HCT116 (cell line): ENCODE data around the gene PCCA. TPM values are rescaled to one million over a fixed set of nuclear protein-coding genes. Genes with fewer than 3 reads are reported as not detected.

Experiments used
- ATAC-seq: fragments of 200-7000 bp; cut with Tn5 transposase; 2 replicates; pipeline ENCODE4 v1.9.1; 2020; ENCODE audit warnings: mild to moderate bottlenecking, moderate library complexity
- BruUV-seq: library from RNA; stranded (reverse); fragments of 400-500 nt; replicated peaks from 2 replicates; lab custom pipeline; 2021; lab: Mats Ljungman, UMichigan
- CTCF ChIA-PET: fragments of 300-600 bp; sonication (Branson Sonifier 250); formaldehyde crosslinking; loops from one replicate; lab custom pipeline; 2021; ENCODE audit warnings: antibody characterized with exemption; lab: Charles Lee
- POLR2A ChIA-PET: fragments of 300-600, 350-600 bp; sonication (Branson Sonifier 250); formaldehyde crosslinking; loops from one replicate; lab custom pipeline; 2021; ENCODE audit warnings: antibody characterized with exemption; lab: Charles Lee
- RAD21 ChIA-PET, 2 experiments: fragments of 300-600 bp; sonication (Branson Sonifier 250); formaldehyde crosslinking; loops; one replicate each; lab custom pipeline; 2023; ENCODE audit warnings: low total read pairs in 2 of 2; ENCODE audit not compliant: uncharacterized antibody in 2 of 2, unreplicated experiment in 2 of 2, low non-redundant PET in 1 of 2; lab: Charles Lee
- DNase-seq: peaks from one replicate; pipeline ENCODE4 v3.0.0-alpha.2; 2010; ENCODE audit warnings: low read depth, low spot score
- H2AFZ ChIP-seq: fragments of 200-600 bp; shearing (Covaris generic), sonication (generic); 2 replicates; pipeline ENCODE4 v1.6.1; 2017; ENCODE audit warnings: low read depth, mixed run types, mixed read lengths, antibody characterized with exemption, low read length; ENCODE audit not compliant: poor library complexity, severe bottlenecking
- H3K27ac ChIP-seq: 2 replicates; pipeline ENCODE4 v1.5.1; 2012; ENCODE audit warnings: low read depth, low read length
- H3K27me3 ChIP-seq: fragments of 200-600 bp; sonication (generic); 2 replicates; pipeline ENCODE4 v1.6.1; 2016; ENCODE audit warnings: mixed run types, low read length, mixed read lengths; ENCODE audit not compliant: insufficient read depth
- H3K36me3 ChIP-seq, 2 experiments: fragments of 200-500 bp in 1 of 2; fragments of 200-600 bp in 1 of 2; sonication (Bioruptor generic) in 1 of 2; sonication (generic) in 1 of 2; 2 replicates each; pipeline versions ENCODE4 v1.5.1 to v1.6.1; 2014 to 2016; ENCODE audit warnings: low read length in 2 of 2, inconsistent platforms in 1 of 2, mixed read lengths in 1 of 2, mixed run types in 1 of 2; ENCODE audit not compliant: insufficient read depth in 2 of 2, control insufficient read depth in 1 of 2
- H3K4me1 ChIP-seq, 2 experiments: fragments of 200-600 bp in 1 of 2; sonication (generic) in 1 of 2; 2 replicates each; pipeline versions ENCODE4 v1.5.1 to v1.6.1; 2012 to 2017; ENCODE audit warnings: low read length in 2 of 2, inconsistent platforms in 1 of 2, mild to moderate bottlenecking in 1 of 2, mixed read lengths in 1 of 2, mixed run types in 1 of 2, moderate library complexity in 1 of 2; ENCODE audit not compliant: insufficient read depth in 2 of 2, control insufficient read depth in 1 of 2
- H3K4me2 ChIP-seq: fragments of 200-600 bp; sonication (generic); 2 replicates; pipeline ENCODE4 v1.6.1; 2017; ENCODE audit warnings: mixed run types, low read length, mixed read lengths
- H3K4me3 ChIP-seq, 2 experiments: fragments of 200-600 bp in 1 of 2; sonication (generic) in 1 of 2; replicated peaks in 1 of 2; 2 replicates each; pipeline ENCODE4 v1.5.1; 2011 to 2016; ENCODE audit warnings: low read length in 2 of 2, control low read depth in 1 of 2, low read depth in 1 of 2, mild to moderate bottlenecking in 1 of 2, mixed read lengths in 1 of 2, mixed run types in 1 of 2
- H3K79me2 ChIP-seq: fragments of 200-600 bp; sonication (generic); 2 replicates; pipeline ENCODE4 v1.6.1; 2017; ENCODE audit warnings: mild to moderate bottlenecking, mixed run types, low read length, moderate library complexity, mixed read lengths; ENCODE audit not compliant: insufficient read depth
- H3K9ac ChIP-seq: fragments of 200-600 bp; sonication (generic); 2 replicates; pipeline ENCODE4 v1.6.1; 2016; ENCODE audit warnings: low read length, mixed read lengths
- H3K9me2 ChIP-seq: fragments of 200-600 bp; sonication (generic), shearing (Covaris generic); 2 replicates; pipeline ENCODE4 v1.6.1; 2017; ENCODE audit warnings: mixed run types, mild to moderate bottlenecking, moderate library complexity; ENCODE audit not compliant: insufficient read depth
- H3K9me3 ChIP-seq, 2 experiments: fragments of 200-500 bp in 1 of 2; fragments of 200-600 bp in 1 of 2; sonication (Bioruptor generic) in 1 of 2; sonication (generic) in 1 of 2; 2 replicates each; pipeline ENCODE4 v1.6.1; 2014 to 2017; ENCODE audit warnings: low read length in 2 of 2, mixed read lengths in 2 of 2, inconsistent platforms in 1 of 2, low read depth in 1 of 2, mild to moderate bottlenecking in 1 of 2, mixed run types in 1 of 2, moderate library complexity in 1 of 2; ENCODE audit not compliant: control insufficient read depth in 1 of 2, insufficient read depth in 1 of 2
- H4K20me1 ChIP-seq: fragments of 200-600 bp; sonication (generic), shearing (Covaris generic); 2 replicates; pipeline ENCODE4 v1.6.1; 2017; ENCODE audit warnings: mixed run types, mild to moderate bottlenecking, moderate library complexity; ENCODE audit not compliant: insufficient read depth
- CEBPB ChIP-seq: IDR thresholded peaks from 2 replicates; pipeline ENCODE4 v1.6.1; 2012; ENCODE audit warnings: low read depth
- EGR1 ChIP-seq: IDR thresholded peaks from 2 replicates; pipeline ENCODE4 v1.6.1; 2012; ENCODE audit warnings: low read depth
- POLR2A ChIP-seq: IDR thresholded peaks from 2 replicates; pipeline ENCODE4 v1.7.0; 2011; ENCODE audit warnings: borderline replicate concordance; ENCODE audit not compliant: insufficient read depth, insufficient read length; ENCODE audit errors: extremely low read depth
- POLR2AphosphoS5 ChIP-seq: IDR thresholded peaks from 2 replicates; pipeline ENCODE4 v1.6.1; 2011; ENCODE audit warnings: mild to moderate bottlenecking, low read depth, low read length, moderate library complexity
- SIN3A ChIP-seq: IDR thresholded peaks from 2 replicates; pipeline ENCODE4 v1.6.1; 2012; ENCODE audit warnings: low read depth
- SP1 ChIP-seq: IDR thresholded peaks from 2 replicates; pipeline ENCODE4 v1.6.1; 2012; ENCODE audit warnings: low read depth
- TCF7L2 ChIP-seq: IDR thresholded peaks from 2 replicates; pipeline ENCODE4 v1.7.0; 2011; ENCODE audit warnings: borderline replicate concordance, inconsistent platforms; ENCODE audit not compliant: insufficient read depth, insufficient read length; ENCODE audit errors: extremely low read depth
- YY1 ChIP-seq: IDR thresholded peaks from 2 replicates; pipeline ENCODE4 v1.6.1; 2011; ENCODE audit warnings: low read length, low read depth, moderate library complexity, mild to moderate bottlenecking; ENCODE audit not compliant: insufficient replicate concordance; ENCODE audit errors: extremely low read depth
- ZNF274 ChIP-seq: fragments of 200-500 bp; sonication (Bioruptor generic); IDR thresholded peaks from 2 replicates; pipeline ENCODE4 v1.6.1; 2014; ENCODE audit warnings: mild to moderate bottlenecking, low read depth, low read length, inconsistent platforms
- intact Hi-C: fragments of 100-400 bp; cut with micrococcal nuclease; formaldehyde crosslinking; loops from 2 replicates; pipeline ENCODE4 v1.10.0; 2022
- total RNA-seq: library from RNA; stranded (reverse); gene quantifications from one replicate; pipeline ENCODE4 v1.2.1, GENCODE V29; 2021; ENCODE audit not compliant: unreplicated experiment

PCCA gene
- total RNA-seq, 1 experiment from 2014 or later, result 23.0 TPM

GRCh38 chr13:100540621-100541020 lies 451.7 kb downstream of the PCCA start:
- no peak overlapping the region for H3K4me2 ChIP-seq
- ChIA-PET CTCF (no interaction called here), RAD21 (no interaction called here), POLR2A (no interaction called here)
- no peaks in the 10 kb centered on the region for H3K27me3 ChIP-seq
- no peaks in the 10 kb centered on the region for H3K79me2 ChIP-seq
- BruUV-seq, result no TSS peak
- H3K9me2 ChIP-seq, result no peaks in the 10 kb centered on the region
- ATAC-seq, result no peak
- no peak overlapping the region for H2AFZ ChIP-seq
- no peaks in the 10 kb centered on the region for H3K36me3 ChIP-seq
- TF ChIP-seq ZNF274, result no peak
- TF ChIP-seq TCF7L2, result no peak
- no peak for TF ChIP-seq POLR2AphosphoS5
- no peak for TF ChIP-seq YY1
- no peak for TF ChIP-seq POLR2A
- TF ChIP-seq CEBPB, result no peak
- no peaks in the 10 kb centered on the region for H3K9me3 ChIP-seq
- H4K20me1 ChIP-seq, result no peaks in the 10 kb centered on the region
- no peaks in the 10 kb centered on the region for H3K4me1 ChIP-seq
- no peak overlapping the region for H3K4me3 ChIP-seq
- no peak overlapping the region for H3K27ac ChIP-seq
- intact Hi-C loops, result no loop called here
- no peak overlapping the region for H3K9ac ChIP-seq
- DNase-seq, result no peak

DNA sequence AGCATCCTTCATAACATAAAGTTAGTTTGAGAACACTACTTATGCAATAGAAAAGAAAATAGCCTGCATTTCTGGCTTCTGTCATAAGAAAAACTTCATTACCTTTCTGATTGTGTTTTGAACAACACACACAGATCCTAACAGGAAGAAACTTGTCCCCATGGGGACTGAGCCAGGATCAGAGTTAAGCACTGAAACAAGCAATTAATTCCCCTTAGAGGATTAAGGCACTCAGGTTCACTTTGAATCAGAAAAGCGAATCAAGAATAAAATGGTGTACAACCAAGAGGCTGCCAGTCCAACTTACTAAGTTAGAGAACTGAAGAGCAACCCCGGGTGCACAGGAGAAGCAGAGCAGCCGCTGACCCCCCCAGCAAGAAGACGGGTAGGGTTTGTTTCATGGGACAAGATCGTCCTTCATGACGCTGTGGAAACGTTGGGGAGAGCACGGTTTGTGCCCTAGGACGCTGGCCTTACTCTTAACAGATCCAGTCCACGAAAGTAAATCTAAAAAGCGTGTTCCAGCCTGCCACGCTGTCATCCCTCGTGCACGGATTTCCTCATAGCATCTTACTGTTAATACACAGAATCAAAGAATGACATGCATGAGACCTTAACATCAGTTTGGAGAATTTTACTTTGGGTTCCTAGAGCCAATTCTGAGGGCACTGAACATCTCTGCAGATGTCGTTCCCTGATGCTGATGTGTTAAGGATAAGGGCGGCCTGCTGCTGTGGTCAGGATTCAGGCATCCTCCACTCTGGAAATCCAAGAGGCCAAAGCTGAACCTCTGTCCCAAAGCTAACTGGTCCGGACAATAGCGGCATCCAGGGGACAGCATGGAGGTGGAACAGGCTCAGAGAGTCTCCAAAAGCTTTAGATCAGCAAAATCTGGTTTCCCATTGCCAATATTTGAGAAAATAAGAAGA lies 453.3 kb downstream of the PCCA start:
- Histone ChIP-seq H3K79me2 (no peaks in the 10 kb centered on the region), H3K4me3 (no peak overlapping the region), H3K9me3 (no peaks in the 10 kb centered on the region), H4K20me1 (no peaks in the 10 kb centered on the region), H3K9ac (no peak overlapping the region), H3K27ac (no peak overlapping the region), H3K4me1 (no peaks in the 10 kb centered on the region), H2AFZ (no peak overlapping the region), H3K36me3 (no peaks in the 10 kb centered on the region), H3K9me2 (no peaks in the 10 kb centered on the region), H3K27me3 (no peaks in the 10 kb centered on the region), H3K4me2 (no peak overlapping the region)
- CTCF ChIA-PET, result no interaction called here
- no TSS peak for BruUV-seq
- intact Hi-C loops, result no loop called here
- RAD21 ChIA-PET, result no interaction called here
- TF ChIP-seq SP1, result no peak
- TF ChIP-seq SIN3A, result no peak
- TF ChIP-seq EGR1, result no peak
- POLR2A ChIA-PET, result no interaction called here
- DNase-seq (no peak), ATAC-seq (no peak; the same call in none of the 2 replicates)
